IMR-90 (cell line): Measurements from ENCODE around the gene DIAPH2. TPM values are rescaled to one million over a fixed set of nuclear protein-coding genes. Genes with fewer than 3 reads are reported as not detected.

Source experiments
- ATAC-seq: fragments of 200-7000 bp; cut with Tn5 transposase; 2 replicates; pipeline ENCODE4 v1.9.1; 2020; ENCODE audit warnings: low read depth, mild to moderate bottlenecking, moderate library complexity
- BruUV-seq: library from RNA; stranded (reverse); fragments of 400-500 nt; replicated peaks from 2 replicates; lab custom pipeline; 2021; lab: Mats Ljungman, UMichigan
- CTCF ChIA-PET: fragments of 300-600 bp; formaldehyde crosslinking; extraction: SDS; loops from one replicate; lab custom pipeline; 2021; ENCODE audit warnings: antibody characterized with exemption; lab: Yijun Ruan, JAX
- POLR2A ChIA-PET: fragments of 300-600 bp; sonication (Branson Sonifier 250); formaldehyde crosslinking; loops from one replicate; lab custom pipeline; 2022; ENCODE audit warnings: antibody characterized with exemption; ENCODE audit not compliant: unreplicated experiment; lab: Charles Lee
- DNase-seq: peaks from one replicate; pipeline ENCODE4 v3.0.0; 2013
- H2AFZ ChIP-seq: replicated peaks from 2 replicates; pipeline ENCODE3; 2013; ENCODE audit warnings: low read length, mild to moderate bottlenecking; ENCODE audit not compliant: poor library complexity
- H2AK5ac ChIP-seq: 2 replicates; pipeline ENCODE4 v1.6.1; 2013; ENCODE audit warnings: low read depth, low read length, inconsistent platforms
- H2AK9ac ChIP-seq: replicated peaks from 2 replicates; pipeline ENCODE3; 2013; ENCODE audit warnings: mild to moderate bottlenecking, low read depth, low read length, moderate library complexity; ENCODE audit not compliant: poor library complexity
- H2BK120ac ChIP-seq: 2 replicates; pipeline ENCODE4 v1.6.1; 2013; ENCODE audit warnings: low read depth, low read length, inconsistent platforms
- H2BK15ac ChIP-seq: 3 replicates; pipeline ENCODE4 v1.6.1; 2013; ENCODE audit warnings: low read depth, low read length, inconsistent platforms
- H2BK20ac ChIP-seq: 2 replicates; pipeline ENCODE4 v1.6.1; 2013; ENCODE audit warnings: low read depth, mild to moderate bottlenecking, inconsistent platforms, low read length, moderate library complexity
- H2BK5ac ChIP-seq: 2 replicates; pipeline ENCODE4 v1.6.1; 2013; ENCODE audit warnings: mild to moderate bottlenecking, low read depth, low read length, inconsistent platforms; ENCODE audit not compliant: poor library complexity, severe bottlenecking
- H3K14ac ChIP-seq: replicated peaks from 2 replicates; pipeline ENCODE4 v1.6.1; 2013; ENCODE audit warnings: low read depth, low read length, inconsistent platforms
- H3K18ac ChIP-seq: 2 replicates; pipeline ENCODE4 v1.6.1; 2013; ENCODE audit warnings: low read depth, low read length, control low read depth
- H3K23ac ChIP-seq: 2 replicates; pipeline ENCODE4 v1.6.1; 2013; ENCODE audit warnings: low read depth, low read length, inconsistent platforms
- H3K27ac ChIP-seq: 2 replicates; pipeline ENCODE4 v1.5.1; 2013; ENCODE audit warnings: mild to moderate bottlenecking, control low read depth, low read length; ENCODE audit not compliant: insufficient read depth
- H3K27me3 ChIP-seq: 2 replicates; pipeline ENCODE4 v1.6.1; 2013; ENCODE audit warnings: low read length; ENCODE audit not compliant: control insufficient read depth, insufficient read depth
- H3K36me3 ChIP-seq: 2 replicates; pipeline ENCODE4 v1.6.1; 2013; ENCODE audit warnings: low read length, mixed read lengths; ENCODE audit not compliant: control insufficient read depth, insufficient read depth
- H3K4ac ChIP-seq: 2 replicates; pipeline ENCODE4 v1.6.1; 2013; ENCODE audit warnings: low read depth, low read length, inconsistent platforms
- H3K4me1 ChIP-seq: 2 replicates; pipeline ENCODE4 v1.6.1; 2013; ENCODE audit warnings: low read length, mixed read lengths; ENCODE audit not compliant: control insufficient read depth, insufficient read depth
- H3K4me2 ChIP-seq: 2 replicates; pipeline ENCODE4 v1.6.1; 2013; ENCODE audit warnings: low read depth, mild to moderate bottlenecking, control low read depth, low read length, moderate library complexity
- H3K4me3 ChIP-seq: 2 replicates; pipeline ENCODE4 v1.5.1; 2013; ENCODE audit warnings: low read depth, mild to moderate bottlenecking, control low read depth, low read length, moderate library complexity; ENCODE audit not compliant: insufficient read depth
- H3K56ac ChIP-seq: 2 replicates; pipeline ENCODE4 v1.6.1; 2013; ENCODE audit warnings: low read length, inconsistent platforms; ENCODE audit not compliant: insufficient read depth; ENCODE audit errors: extremely low read depth
- H3K79me1 ChIP-seq, 2 experiments: 2 replicates each; pipeline ENCODE4 v1.6.1; 2013; ENCODE audit warnings: low read length in 2 of 2, inconsistent platforms in 1 of 2, low read depth in 1 of 2
- H3K9ac ChIP-seq: 2 replicates; pipeline ENCODE4 v1.6.1; 2013; ENCODE audit warnings: low read depth, low read length, control low read depth
- H3K9me1 ChIP-seq: 2 replicates; pipeline ENCODE4 v1.6.1; 2013; ENCODE audit warnings: low read length, inconsistent platforms; ENCODE audit not compliant: insufficient read depth
- H3K9me3 ChIP-seq: 2 replicates; pipeline ENCODE4 v1.6.1; 2013; ENCODE audit warnings: low read length; ENCODE audit not compliant: control insufficient read depth, insufficient read depth
- H4K20me1 ChIP-seq: 2 replicates; pipeline ENCODE4 v1.6.1; 2013; ENCODE audit warnings: low read length, inconsistent platforms; ENCODE audit not compliant: insufficient read depth
- H4K5ac ChIP-seq: 2 replicates; pipeline ENCODE4 v1.6.1; 2013; ENCODE audit warnings: mild to moderate bottlenecking, low read depth, low read length, control low read depth
- H4K8ac ChIP-seq, 2 experiments: 2 replicates each; pipeline ENCODE4 v1.6.1; 2013; ENCODE audit warnings: low read depth in 2 of 2, low read length in 2 of 2, control low read depth in 1 of 2, inconsistent platforms in 1 of 2
- H4K91ac ChIP-seq: 2 replicates; pipeline ENCODE4 v1.6.1; 2013; ENCODE audit warnings: low read depth, low read length, inconsistent platforms; ENCODE audit not compliant: insufficient read depth
- BHLHE40 ChIP-seq: fragments of 150-350 bp; IDR thresholded peaks from 2 replicates; pipeline ENCODE4 v1.6.1; 2016; ENCODE audit warnings: mild to moderate bottlenecking, low read depth, low read length
- CEBPB ChIP-seq: IDR thresholded peaks from 2 replicates; pipeline ENCODE4 v1.6.1; 2012; ENCODE audit warnings: low read depth, low read length, improper control_type of control experiment
- CHD1 ChIP-seq: IDR thresholded peaks from 2 replicates; pipeline ENCODE4 v1.6.1; 2012; ENCODE audit warnings: low read depth, low read length, improper control_type of control experiment
- MAFK ChIP-seq: IDR thresholded peaks from 2 replicates; pipeline ENCODE4 v1.6.1; 2012; ENCODE audit warnings: low read depth, low read length, improper control_type of control experiment
- MAZ ChIP-seq: IDR thresholded peaks from 2 replicates; pipeline ENCODE4 v1.6.1; 2012; ENCODE audit warnings: low read depth, mild to moderate bottlenecking, low read length, improper control_type of control experiment, moderate library complexity, borderline replicate concordance
- RAD21 ChIP-seq: IDR thresholded peaks from 2 replicates; pipeline ENCODE4 v1.6.1; 2012; ENCODE audit warnings: low read length, improper control_type of control experiment
- RFX5 ChIP-seq: IDR thresholded peaks from 2 replicates; pipeline ENCODE4 v1.8.0; 2012; ENCODE audit warnings: low read depth, mild to moderate bottlenecking, low read length, moderate library complexity
- SMC3 ChIP-seq: fragments of 150-350 bp; IDR thresholded peaks from 2 replicates; pipeline ENCODE4 v1.6.1; 2016; ENCODE audit warnings: low read depth, mild to moderate bottlenecking, antibody characterized with exemption, low read length, moderate library complexity
- WGBS, 2 experiments: methylation state at CpG; one replicate each; pipeline versions ENCODE4 v1.1.5 to v1.1.7; 2013; ENCODE audit warnings: missing lambda C conversion rate in 2 of 2; ENCODE audit not compliant: insufficient read length in 1 of 2; ENCODE audit errors: extremely low coverage in 2 of 2; 5-methylcytosine and 5-hydroxymethylcytosine counted together
- dilution Hi-C: fragments of 300-500 bp; cut with HindIII; formaldehyde crosslinking; loops from one replicate; pipeline ENCODE4 v1.14.3; 2018; ENCODE audit warnings: low sequenced_read_pairs; ENCODE audit not compliant: unreplicated experiment
- in situ Hi-C: fragments of 300-500 bp; cut with MboI; formaldehyde crosslinking; loops from 3 replicates; pipeline ENCODE4 v1.14.3; 2019; ENCODE audit warnings: low sequenced_read_pairs, inconsistent platforms, mixed read lengths
- intact Hi-C: fragments of 100-400 bp; cut with micrococcal nuclease; formaldehyde crosslinking; loops from 2 replicates; pipeline ENCODE4 v1.10.0; 2022
- polyA plus RNA-seq, 3 experiments: library from polyadenylated mRNA; depleted of rRNA; stranded (reverse); fragments of >200 nt; gene quantifications; 2 replicates each; pipeline ENCODE4 v1.2.3, GENCODE V29; 2012; ENCODE audit warnings: low replicate concordance in 1 of 3
- total RNA-seq: library from RNA; depleted of rRNA; stranded (reverse); fragments of >200 nt; gene quantifications from 2 replicates; pipeline ENCODE4 v1.2.3, GENCODE V29; 2012
- TF ChIP-seq, protein P1 (sequence below): fragments of 150-350 bp; IDR thresholded peaks from 2 replicates; pipeline ENCODE4 v1.6.1; 2016; ENCODE audit warnings: low read depth, mild to moderate bottlenecking, low read length, moderate library complexity, borderline replicate concordance
- TF ChIP-seq, protein P2 (sequence below): fragments of 150-350 bp; IDR thresholded peaks from 2 replicates; pipeline ENCODE4 v1.6.1; 2017; ENCODE audit warnings: mild to moderate bottlenecking, antibody characterized with exemption, low read length, low read depth
- TF ChIP-seq, protein P3 (sequence below): conservative IDR thresholded peaks from 2 replicates; pipeline ENCODE4 v1.5.1; 2012; ENCODE audit warnings: mild to moderate bottlenecking, low read depth, low read length, improper control_type of control experiment

Gene DIAPH2
- total and polyA plus RNA-seq, 2 of the 4 experiments (the other 2 are of a cell fraction), result 3.6 to 19.9 TPM

DNA sequence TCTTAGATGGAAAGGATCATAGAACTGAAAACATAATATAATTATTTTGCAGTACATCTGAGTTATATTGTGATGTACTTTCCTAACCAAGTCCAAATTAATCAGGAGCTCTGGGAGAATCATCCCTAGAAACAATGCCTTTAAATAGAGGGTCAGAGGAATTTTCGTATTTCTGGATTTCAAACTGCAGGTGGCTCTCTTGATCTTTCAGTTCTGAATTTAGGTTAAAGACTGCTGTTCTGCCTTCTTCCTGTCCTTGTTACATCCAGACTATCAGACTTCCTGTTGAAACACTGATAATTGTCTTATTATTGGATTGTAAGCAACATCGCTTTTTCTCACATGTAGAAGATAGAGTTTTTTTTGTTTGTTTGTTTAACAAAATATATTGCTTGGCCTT lies 341.8 kb downstream of the DIAPH2 start:
- Histone ChIP-seq H3K27ac (no peak overlapping the region), H2AFZ (no peak overlapping the region), H3K9me3 (no peaks in the 10 kb centered on the region), H4K5ac (no peak overlapping the region), H3K27me3 (no peaks in the 10 kb centered on the region), H4K8ac (no peak overlapping the region), H3K18ac (no peak overlapping the region), H3K4me2 (no peak overlapping the region), H3K56ac (no peak overlapping the region), H3K36me3 (no peaks in the 10 kb centered on the region), H4K20me1 (no peaks in the 10 kb centered on the region), H2BK15ac (no peak overlapping the region), H3K14ac (no peak overlapping the region), H2AK9ac (no peak overlapping the region), H2BK20ac (no peak overlapping the region), H2BK120ac (no peak overlapping the region), H3K4me1 (no peaks in the 10 kb centered on the region), H4K91ac (no peak overlapping the region), H3K9ac (no peak overlapping the region), H3K9me1 (no peaks in the 10 kb centered on the region), H3K23ac (no peak overlapping the region), H3K4me3 (no peak overlapping the region), H2AK5ac (no peak overlapping the region), H2BK5ac (no peak overlapping the region), H3K79me1 (no peaks in the 10 kb centered on the region), H3K4ac (no peak overlapping the region)
- in situ Hi-C loops (no loop called here), intact Hi-C loops (loop anchor here (10.0 kb wide), 1 partner anchor 658 kb away; no protein-coding TSS in a partner anchor), dilution Hi-C loops (no loop called here)
- DNase-seq, result peak; percentile 5
- WGBS, 2 experiments, result no CpG with 5 or more reads among the region's 2 CpGs
- CTCF ChIA-PET, result no interaction called here
- no TSS peak for BruUV-seq
- no peak for ATAC-seq
- POLR2A ChIA-PET, result no interaction called here
- TF ChIP-seq CEBPB (no peak), MAFK (no peak), BHLHE40 (no peak), MAZ (no peak), SMC3 (0 out of 2 replicates have a peak, but pooled peaks have one; percentile 21), RFX5 (no peak), CHD1 (no peak), RAD21 (peak; percentile 20; the same call in 1 of the 2 replicates)
- TF ChIP-seq, protein P1, sequence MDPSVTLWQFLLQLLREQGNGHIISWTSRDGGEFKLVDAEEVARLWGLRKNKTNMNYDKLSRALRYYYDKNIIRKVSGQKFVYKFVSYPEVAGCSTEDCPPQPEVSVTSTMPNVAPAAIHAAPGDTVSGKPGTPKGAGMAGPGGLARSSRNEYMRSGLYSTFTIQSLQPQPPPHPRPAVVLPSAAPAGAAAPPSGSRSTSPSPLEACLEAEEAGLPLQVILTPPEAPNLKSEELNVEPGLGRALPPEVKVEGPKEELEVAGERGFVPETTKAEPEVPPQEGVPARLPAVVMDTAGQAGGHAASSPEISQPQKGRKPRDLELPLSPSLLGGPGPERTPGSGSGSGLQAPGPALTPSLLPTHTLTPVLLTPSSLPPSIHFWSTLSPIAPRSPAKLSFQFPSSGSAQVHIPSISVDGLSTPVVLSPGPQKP, result no peak
- TF ChIP-seq, protein P2, sequence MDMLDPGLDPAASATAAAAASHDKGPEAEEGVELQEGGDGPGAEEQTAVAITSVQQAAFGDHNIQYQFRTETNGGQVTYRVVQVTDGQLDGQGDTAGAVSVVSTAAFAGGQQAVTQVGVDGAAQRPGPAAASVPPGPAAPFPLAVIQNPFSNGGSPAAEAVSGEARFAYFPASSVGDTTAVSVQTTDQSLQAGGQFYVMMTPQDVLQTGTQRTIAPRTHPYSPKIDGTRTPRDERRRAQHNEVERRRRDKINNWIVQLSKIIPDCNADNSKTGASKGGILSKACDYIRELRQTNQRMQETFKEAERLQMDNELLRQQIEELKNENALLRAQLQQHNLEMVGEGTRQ, result no peak
- TF ChIP-seq, protein P3, sequence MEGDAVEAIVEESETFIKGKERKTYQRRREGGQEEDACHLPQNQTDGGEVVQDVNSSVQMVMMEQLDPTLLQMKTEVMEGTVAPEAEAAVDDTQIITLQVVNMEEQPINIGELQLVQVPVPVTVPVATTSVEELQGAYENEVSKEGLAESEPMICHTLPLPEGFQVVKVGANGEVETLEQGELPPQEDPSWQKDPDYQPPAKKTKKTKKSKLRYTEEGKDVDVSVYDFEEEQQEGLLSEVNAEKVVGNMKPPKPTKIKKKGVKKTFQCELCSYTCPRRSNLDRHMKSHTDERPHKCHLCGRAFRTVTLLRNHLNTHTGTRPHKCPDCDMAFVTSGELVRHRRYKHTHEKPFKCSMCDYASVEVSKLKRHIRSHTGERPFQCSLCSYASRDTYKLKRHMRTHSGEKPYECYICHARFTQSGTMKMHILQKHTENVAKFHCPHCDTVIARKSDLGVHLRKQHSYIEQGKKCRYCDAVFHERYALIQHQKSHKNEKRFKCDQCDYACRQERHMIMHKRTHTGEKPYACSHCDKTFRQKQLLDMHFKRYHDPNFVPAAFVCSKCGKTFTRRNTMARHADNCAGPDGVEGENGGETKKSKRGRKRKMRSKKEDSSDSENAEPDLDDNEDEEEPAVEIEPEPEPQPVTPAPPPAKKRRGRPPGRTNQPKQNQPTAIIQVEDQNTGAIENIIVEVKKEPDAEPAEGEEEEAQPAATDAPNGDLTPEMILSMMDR, result peak; percentile 21; the same call in 1 of the 2 replicates
